Heart right ventricle (tissue), 16 donors: Measurements from ENCODE around the gene KIF21B. TPM values are rescaled to one million over a fixed set of nuclear protein-coding genes. Genes with fewer than 3 reads are reported as not detected.

Experiments used
- ATAC-seq, 8 donors: fragments of 200-7000 bp; cut with Tn5 transposase; one replicate each; pipeline ENCODE4 v1.9.1; 2020; ENCODE audit warnings: mild to moderate bottlenecking in 8 of 8, moderate library complexity in 8 of 8, moderate number of reproducible peaks in 1 of 8
- DNase-seq, 2 donors: peaks; one replicate each; pipeline ENCODE4 v3.0.0-alpha.2; 2020
- H3K27ac ChIP-seq, 10 donors: fragments of 200-600 bp; sonication (generic) in 2 of 10; one replicate each; pipeline versions ENCODE4 v1.5.0 to v1.8.0; 2020 to 2022; ENCODE audit warnings: mild to moderate bottlenecking in 3 of 10
- H3K27me3 ChIP-seq, 7 donors: fragments of 200-600 bp; one replicate each; pipeline ENCODE4 v1.8.0; 2021 to 2022; ENCODE audit warnings: mild to moderate bottlenecking in 2 of 7
- H3K36me3 ChIP-seq, 9 donors: fragments of 200-600 bp; sonication (generic) in 1 of 9; one replicate each; pipeline versions ENCODE4 v1.5.0 to v1.8.0; 2020 to 2022; ENCODE audit warnings: mild to moderate bottlenecking in 2 of 9
- H3K4me1 ChIP-seq, 9 donors: fragments of 200-600 bp; sonication (generic) in 1 of 9; one replicate each; pipeline versions ENCODE4 v1.5.0 to v1.8.0; 2020 to 2022; ENCODE audit warnings: mild to moderate bottlenecking in 4 of 9
- H3K4me3 ChIP-seq, 10 donors: fragments of 200-600 bp; sonication (generic) in 2 of 10; one replicate each; pipeline versions ENCODE4 v1.5.0 to v1.8.0; 2020 to 2022; ENCODE audit warnings: mild to moderate bottlenecking in 7 of 10, moderate library complexity in 2 of 10
- H3K9me3 ChIP-seq, 11 donors: fragments of 200-600 bp in 10 of 11; sonication (generic) in 2 of 11; one replicate each; pipeline versions ENCODE4 v1.5.0 to v1.8.0; 2013 to 2022; ENCODE audit warnings: mild to moderate bottlenecking in 2 of 11, control low read depth in 1 of 11, moderate library complexity in 1 of 11
- WGBS, 2 donors: extraction: QIAGEN DNeasy Blood & Tissue Kit; methylation state at CpG; one replicate each; pipeline ENCODE4 v1.1.7; 2013; ENCODE audit warnings: inconsistent platforms in 1 of 2; 5-methylcytosine and 5-hydroxymethylcytosine counted together
- intact Hi-C, 10 donors: fragments of 100-400 bp; cut with DNase I; formaldehyde crosslinking; loops; one replicate each; pipeline versions ENCODE4 v1.11.1 to v1.14.2; 2022
- polyA plus RNA-seq, 2 donors: library from polyadenylated mRNA; stranded (reverse); fragments of 200-250 nt; gene quantifications; one replicate each; pipeline ENCODE4 v1.2.3, GENCODE V29; 2013
- total RNA-seq, 10 donors: library from RNA; stranded (reverse); fragmentation: NEBNext Ultra II Directional in 3 of 10; extraction: Animal tissue kit (Norgen Biotek cat#: 25700) in 3 of 10; gene quantifications; one replicate each; pipeline versions ENCODE4 v1.2.1 to v1.2.4, GENCODE V29; 2021 to 2023
- TF ChIP-seq, protein P1 (sequence below), 9 donors: fragments of 200-600 bp; sonication (generic) in 2 of 9; IDR thresholded peaks; one replicate each; pipeline versions ENCODE4 v1.5.0 to v1.8.0; 2021 to 2022; ENCODE audit warnings: antibody characterized with exemption in 9 of 9, mild to moderate bottlenecking in 5 of 9, moderate library complexity in 1 of 9
- donor health status: Arrhythmogenic right ventricular cardiomyopathy.
- donor health status: ischemic (EF 13 %, LVEDD 7.1; RV severe dilation, severe dysfunction).
- donor health status: healthy with polysubstance abuse.
- donor health status: DM: no; HTN: yes; CAD: no.
- donor health status: DM: no; HTN: no; CAD: no.
- donor health status: ischemic (EF 25% LVEDD 6.9; RV normal size, moderate dysfunction).
- donor health status: ischemic (EF 25% LVEDD 5.7; RV mildly dilated, moderate dysfunction).
- donor health status: healthy.
- donor health status: DM: yes; HTN: yes; CAD: no.
- donor health status: Ischemic cardiomyopathy.
- donor health status: ischemic (EF 35%, LVEDD 5.7; RV mildly dilated, moderate dysfunction).
- donor health status: nonischemic (EF 11% LVEDD 7.7; RV severe dilation, severe dysfunction).
- donor health status: DM: yes; HTN: yes; CAD: no.
- donor health status: PGD.
- donor health status: ischemic (EF 29% LVEDD 5.4; RV normal size, mild dysfunction).
- donor health status: nonischemic (EF 23%, LVEDD 6.1; RV moderate dilation, normal function).

Gene KIF21B
- total and polyA plus RNA-seq, 12 donors, result 0.10 to 2.6 (median 0.41) TPM

DNA sequence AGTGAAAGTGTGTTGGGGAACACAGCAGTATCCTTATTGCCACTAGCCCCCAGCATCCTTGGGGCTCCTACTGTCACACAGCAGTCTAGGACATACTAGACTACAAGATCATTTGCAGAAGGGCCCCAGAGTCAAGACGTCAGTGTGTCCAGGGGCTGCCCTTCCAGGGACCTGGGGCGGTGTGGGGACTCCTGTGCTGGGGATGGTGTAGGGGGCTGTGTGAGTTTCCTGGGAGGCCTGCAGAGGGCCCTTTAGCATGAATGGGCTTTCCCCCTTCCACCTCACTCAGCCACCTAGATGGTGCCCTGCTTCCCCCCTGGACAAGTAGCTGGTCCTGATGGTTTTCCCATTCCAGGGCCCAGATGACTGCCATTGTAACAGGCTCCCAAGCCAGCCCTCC, 17.5 kb upstream of the KIF21B start:
- DNase-seq (no peak), ATAC-seq (no peak)
- intact Hi-C loops, result loop anchor here (2.0 to 10.0 kb wide), 7 partner anchors 68 to 484 kb away; partner anchors contain the start of genes KIF14 (in 4 of the 10) and GPR25 (in 1 of the 10)
- H3K27ac ChIP-seq, result no peak overlapping the region
- TF ChIP-seq, protein P1, sequence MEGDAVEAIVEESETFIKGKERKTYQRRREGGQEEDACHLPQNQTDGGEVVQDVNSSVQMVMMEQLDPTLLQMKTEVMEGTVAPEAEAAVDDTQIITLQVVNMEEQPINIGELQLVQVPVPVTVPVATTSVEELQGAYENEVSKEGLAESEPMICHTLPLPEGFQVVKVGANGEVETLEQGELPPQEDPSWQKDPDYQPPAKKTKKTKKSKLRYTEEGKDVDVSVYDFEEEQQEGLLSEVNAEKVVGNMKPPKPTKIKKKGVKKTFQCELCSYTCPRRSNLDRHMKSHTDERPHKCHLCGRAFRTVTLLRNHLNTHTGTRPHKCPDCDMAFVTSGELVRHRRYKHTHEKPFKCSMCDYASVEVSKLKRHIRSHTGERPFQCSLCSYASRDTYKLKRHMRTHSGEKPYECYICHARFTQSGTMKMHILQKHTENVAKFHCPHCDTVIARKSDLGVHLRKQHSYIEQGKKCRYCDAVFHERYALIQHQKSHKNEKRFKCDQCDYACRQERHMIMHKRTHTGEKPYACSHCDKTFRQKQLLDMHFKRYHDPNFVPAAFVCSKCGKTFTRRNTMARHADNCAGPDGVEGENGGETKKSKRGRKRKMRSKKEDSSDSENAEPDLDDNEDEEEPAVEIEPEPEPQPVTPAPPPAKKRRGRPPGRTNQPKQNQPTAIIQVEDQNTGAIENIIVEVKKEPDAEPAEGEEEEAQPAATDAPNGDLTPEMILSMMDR (IDR thresholded peaks at IDR 0.05), result no peak
- peaks cover 0 to 32% (median 3%) of the 10 kb centered on the region in 7 donors for H3K27me3 ChIP-seq
- H3K36me3 ChIP-seq, result no peaks in the 10 kb centered on the region
- H3K9me3 ChIP-seq, result no peaks in the 10 kb centered on the region
- peaks cover 0 to 13% (median 4%) of the 10 kb centered on the region in 9 donors for H3K4me1 ChIP-seq
- no peak overlapping the region for H3K4me3 ChIP-seq
- WGBS, 2 donors, result 88 to 95% methylated on average over 2 of the region's 2 CpGs

DNA sequence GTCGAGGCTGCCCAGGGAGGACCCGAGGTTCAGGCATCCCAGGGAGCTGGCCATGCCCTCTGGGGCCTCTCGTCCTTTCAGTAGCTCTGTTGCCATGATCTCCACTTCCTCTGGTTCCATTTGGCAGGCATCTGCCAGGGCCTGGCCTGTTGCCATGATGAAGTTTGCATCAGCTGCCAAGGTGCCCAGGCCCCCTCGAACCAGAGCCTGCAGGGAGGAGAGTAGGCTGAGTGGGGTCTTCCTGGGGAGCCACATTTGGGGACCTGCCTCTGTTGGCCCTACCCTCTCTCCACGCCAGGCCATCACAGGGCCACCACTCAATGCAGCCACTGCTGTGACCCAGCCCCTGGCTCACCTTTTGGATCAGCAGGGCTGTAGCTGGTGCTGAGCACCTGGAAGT, 16.4 kb upstream of the KIF21B start:
- intact Hi-C loops, result loop anchor here (2.0 to 10.0 kb wide), 7 partner anchors 67 to 483 kb away; partner anchors contain the start of genes KIF14 (in 4 of the 10) and GPR25 (in 1 of the 10)
- Histone ChIP-seq H3K27ac (no peak overlapping the region), H3K36me3 (no peaks in the 10 kb centered on the region), H3K9me3 (no peaks in the 10 kb centered on the region), H3K27me3 (peaks cover 0 to 30% (median 3%) of the 10 kb centered on the region in 7 donors), H3K4me1 (peaks cover 0 to 13% (median 4%) of the 10 kb centered on the region in 9 donors), H3K4me3 (no peak overlapping the region)
- peak in 1 of 8 donors; percentile 29 for ATAC-seq
- WGBS, 2 donors, result 75 to 81% methylated on average over 5 of the region's 5 CpGs
- no peak for DNase-seq
- TF ChIP-seq, protein P1 (IDR thresholded peaks at IDR 0.05), result no peak

DNA sequence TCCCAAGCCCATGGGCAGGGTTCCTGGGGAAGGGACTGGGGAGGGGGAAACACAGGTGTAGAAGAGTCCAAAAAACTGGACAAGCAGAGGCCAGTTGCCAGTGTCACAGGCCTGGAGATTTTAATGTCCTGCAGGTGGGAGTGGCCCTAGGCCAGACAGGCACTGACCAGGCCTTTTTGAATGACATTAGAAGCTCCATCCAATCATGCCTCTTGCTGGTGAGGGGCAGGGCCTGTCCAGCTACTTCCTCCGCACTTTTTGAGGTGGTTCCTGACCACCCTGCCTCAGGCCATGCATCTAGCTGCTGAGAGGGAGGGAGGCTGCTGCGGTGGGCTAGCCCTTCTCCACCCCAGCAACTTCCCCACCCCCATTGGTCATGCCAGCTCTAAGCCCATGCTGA, 15.9 kb upstream of the KIF21B start:
- H3K4me3 ChIP-seq, result no peak overlapping the region
- H3K36me3 ChIP-seq, result no peaks in the 10 kb centered on the region
- H3K27ac ChIP-seq, result no peak overlapping the region
- DNase-seq (no peak), ATAC-seq (no peak)
- peaks cover 0 to 13% (median 4%) of the 10 kb centered on the region in 9 donors for H3K4me1 ChIP-seq
- WGBS, 2 donors, result 94% methylated on average over 2 of the region's 2 CpGs
- intact Hi-C loops, result loop anchor here in 1 of 10 donors (2.0 kb wide), 1 partner anchor 67 kb away; no protein-coding TSS in a partner anchor
- H3K9me3 ChIP-seq, result no peaks in the 10 kb centered on the region
- TF ChIP-seq, protein P1 (IDR thresholded peaks at IDR 0.05), result no peak
- H3K27me3 ChIP-seq, result peaks cover 0 to 26% (median 0%) of the 10 kb centered on the region in 7 donors

DNA sequence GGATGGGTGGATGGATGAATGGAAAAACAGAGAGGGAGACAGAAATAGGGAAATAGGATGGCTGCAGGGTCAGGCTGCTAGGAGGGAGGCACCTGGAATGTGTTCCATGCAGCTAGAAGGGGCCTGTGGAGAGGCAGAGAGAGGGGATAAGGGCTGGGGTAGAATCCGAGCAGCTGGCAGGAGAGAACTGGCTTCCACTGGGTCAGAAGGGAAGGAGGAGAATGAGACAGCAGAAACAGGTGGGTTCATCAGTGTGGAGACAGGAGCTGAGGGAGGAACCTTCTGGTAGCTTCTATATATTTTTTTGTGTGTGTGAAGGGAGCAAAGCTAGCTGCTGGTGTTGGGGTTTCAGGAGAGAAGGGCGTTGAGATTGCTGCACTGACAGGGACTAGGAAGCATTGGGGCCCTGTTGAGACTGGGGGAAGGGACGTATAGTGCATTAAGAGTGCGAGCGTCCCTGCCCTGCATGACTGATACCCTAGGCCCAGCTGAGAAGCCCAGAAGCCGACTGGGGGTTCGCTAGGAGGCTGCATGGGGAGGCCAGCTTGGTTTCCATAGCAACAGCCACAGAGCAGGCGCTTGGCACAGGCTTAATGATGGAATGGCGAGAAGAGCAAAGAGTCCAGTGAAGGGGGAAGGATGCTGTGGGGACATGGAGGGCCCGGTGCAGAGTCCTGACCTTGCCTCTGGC, 14.8 kb upstream of the KIF21B start:
- Histone ChIP-seq H3K36me3 (no peaks in the 10 kb centered on the region), H3K4me1 (peaks cover 0 to 13% (median 4%) of the 10 kb centered on the region in 9 donors), H3K27me3 (peaks cover 0 to 21% (median 0%) of the 10 kb centered on the region in 7 donors), H3K4me3 (no peak overlapping the region), H3K27ac (no peak overlapping the region), H3K9me3 (no peaks in the 10 kb centered on the region)
- intact Hi-C loops, result loop anchor here in 1 of 10 donors (2.0 kb wide), 1 partner anchor 66 kb away; no protein-coding TSS in a partner anchor
- ATAC-seq, result no peak
- TF ChIP-seq, protein P1 (IDR thresholded peaks at IDR 0.05), result no peak
- 89 to 91% methylated on average over 10 of the region's 10 CpGs for WGBS, 2 donors
- DNase-seq, result no peak
